Mesenchymal stem cell (in vitro differentiated cells and primary cell): ENCODE measurements around the gene WEE2.

Experiments
- DNase-seq: peaks from one replicate; pipeline ENCODE4 v3.0.0-alpha.2; 2013
- H2AFZ ChIP-seq: one replicate; pipeline ENCODE4 v1.6.1; 2013; ENCODE audit warnings: low read depth, mild to moderate bottlenecking, control low read depth, inconsistent platforms, low read length, moderate library complexity
- H2AK5ac ChIP-seq: 2 replicates; pipeline ENCODE4 v1.6.1; 2013; ENCODE audit warnings: low read length, moderate library complexity, mild to moderate bottlenecking, inconsistent platforms; ENCODE audit not compliant: severe bottlenecking
- H2BK120ac ChIP-seq: one replicate; pipeline ENCODE4 v1.6.1; 2013; ENCODE audit warnings: low read depth, mild to moderate bottlenecking, inconsistent platforms, low read length, moderate library complexity
- H2BK12ac ChIP-seq, 2 experiments: one replicate each; pipeline ENCODE4 v1.6.1; 2013; ENCODE audit warnings: inconsistent platforms in 2 of 2, low read length in 2 of 2, mild to moderate bottlenecking in 2 of 2, moderate library complexity in 2 of 2, control low read depth in 1 of 2
- H2BK15ac ChIP-seq: one replicate; pipeline ENCODE4 v1.6.1; 2013; ENCODE audit warnings: mild to moderate bottlenecking, low read depth, inconsistent platforms; ENCODE audit not compliant: poor library complexity, severe bottlenecking
- H2BK5ac ChIP-seq: 2 replicates; pipeline ENCODE4 v1.6.1; 2013; ENCODE audit warnings: low read depth, mild to moderate bottlenecking, low read length, control low read depth, inconsistent platforms; ENCODE audit not compliant: poor library complexity, severe bottlenecking
- H3K14ac ChIP-seq, 2 experiments: one replicate each; pipeline ENCODE4 v1.6.1; 2013; ENCODE audit warnings: inconsistent platforms in 2 of 2, low read length in 2 of 2, control low read depth in 1 of 2, mild to moderate bottlenecking in 1 of 2, moderate library complexity in 1 of 2
- H3K18ac ChIP-seq, 2 experiments: one replicate each; pipeline ENCODE4 v1.6.1; 2013; ENCODE audit warnings: inconsistent platforms in 2 of 2, low read length in 2 of 2, control low read depth in 1 of 2, low read depth in 1 of 2, mild to moderate bottlenecking in 1 of 2
- H3K23ac ChIP-seq, 2 experiments: one replicate each; pipeline ENCODE4 v1.6.1; 2013; ENCODE audit warnings: inconsistent platforms in 2 of 2, low read length in 2 of 2, mild to moderate bottlenecking in 2 of 2, moderate library complexity in 2 of 2, control low read depth in 1 of 2
- H3K27ac ChIP-seq: 2 replicates; pipeline ENCODE4 v1.5.1; 2013; ENCODE audit warnings: mild to moderate bottlenecking, moderate library complexity, low read length, control low read depth, inconsistent platforms; ENCODE audit not compliant: poor library complexity, severe bottlenecking
- H3K27me3 ChIP-seq, 2 experiments: 2 replicates each; pipeline versions ENCODE4 v1.6.1 to v1.7.0; 2013; ENCODE audit warnings: low read length in 2 of 2, mild to moderate bottlenecking in 2 of 2, moderate library complexity in 2 of 2, control low read depth in 1 of 2, inconsistent platforms in 1 of 2; ENCODE audit not compliant: control insufficient read depth in 1 of 2, insufficient read depth in 1 of 2
- H3K36me3 ChIP-seq, 2 experiments: 2 replicates each; pipeline versions ENCODE4 v1.6.1 to v1.7.0; 2013; ENCODE audit warnings: low read length in 2 of 2, control low read depth in 1 of 2, inconsistent platforms in 1 of 2, low read depth in 1 of 2, mild to moderate bottlenecking in 1 of 2; ENCODE audit not compliant: insufficient read depth in 2 of 2, control insufficient read depth in 1 of 2
- H3K4ac ChIP-seq, 2 experiments: one replicate each; pipeline ENCODE4 v1.6.1; 2013; ENCODE audit warnings: inconsistent platforms in 2 of 2, low read length in 2 of 2, mild to moderate bottlenecking in 2 of 2, moderate library complexity in 2 of 2, control low read depth in 1 of 2, low read depth in 1 of 2
- H3K4me1 ChIP-seq: 2 replicates; pipeline ENCODE4 v1.6.1; 2013; ENCODE audit warnings: low read depth, low read length, control low read depth; ENCODE audit not compliant: control insufficient read depth, insufficient read depth
- H3K4me2 ChIP-seq: 2 replicates; pipeline ENCODE4 v1.6.1; 2013; ENCODE audit warnings: low read length, mild to moderate bottlenecking, inconsistent platforms; ENCODE audit not compliant: poor library complexity, severe bottlenecking
- H3K4me3 ChIP-seq, 2 experiments: 2 replicates each; pipeline versions ENCODE4 v1.5.1 to v1.7.0; 2013; ENCODE audit warnings: low read length in 2 of 2, mild to moderate bottlenecking in 2 of 2, control low read depth in 1 of 2, low read depth in 1 of 2; ENCODE audit not compliant: insufficient read depth in 1 of 2
- H3K79me1 ChIP-seq: replicated peaks from 2 replicates; pipeline ENCODE4 v1.6.1; 2013; ENCODE audit warnings: mild to moderate bottlenecking, control low read depth, low read length, inconsistent platforms; ENCODE audit not compliant: poor library complexity, severe bottlenecking
- H3K9ac ChIP-seq: 2 replicates; pipeline ENCODE4 v1.7.0; 2013; ENCODE audit warnings: mild to moderate bottlenecking, low read length, moderate library complexity
- H3K9me3 ChIP-seq: 2 replicates; pipeline ENCODE4 v1.7.0; 2013; ENCODE audit warnings: mild to moderate bottlenecking, low read length; ENCODE audit not compliant: control insufficient read depth
- H4K8ac ChIP-seq: one replicate; pipeline ENCODE4 v1.6.1; 2013; ENCODE audit warnings: inconsistent platforms, mild to moderate bottlenecking, low read length, moderate library complexity
- H4K91ac ChIP-seq: one replicate; pipeline ENCODE4 v1.6.1; 2013; ENCODE audit warnings: mild to moderate bottlenecking, low read length, inconsistent platforms
- WGBS: methylation state at CpG from one replicate; pipeline ENCODE4 v1.1.7; 2013; ENCODE audit warnings: mixed read lengths; 5-methylcytosine and 5-hydroxymethylcytosine counted together

The WEE2 gene

DNA sequence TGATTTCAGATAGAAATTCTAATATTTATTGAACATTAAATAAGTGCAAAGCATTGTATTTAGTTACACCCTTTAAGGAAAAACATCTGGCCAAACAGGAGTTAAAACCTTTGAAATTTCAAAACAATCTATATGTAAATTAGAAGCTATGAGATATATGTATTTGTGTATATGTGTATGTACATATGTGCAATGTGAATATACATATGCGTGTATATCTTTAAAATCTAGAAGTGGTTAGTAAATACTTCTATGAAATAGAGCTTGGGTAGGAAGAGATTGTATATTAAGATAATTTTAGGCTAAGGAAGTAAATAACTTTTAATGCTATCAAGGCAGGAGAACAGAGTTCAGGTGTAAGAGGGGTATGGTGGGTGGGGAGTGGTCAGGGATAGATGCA, 9.3 kb downstream of the WEE2 start:
- Histone ChIP-seq H2BK5ac (no peak overlapping the region), H3K27me3 (peaks cover 0 to 19% of the 10 kb centered on the region in 2 experiments), H3K23ac (no peak overlapping the region), H2BK120ac (no peak overlapping the region), H2AK5ac (no peak overlapping the region), H4K8ac (no peak overlapping the region), H3K27ac (no peak overlapping the region), H3K18ac (no peak overlapping the region), H3K4me3 (no peak overlapping the region), H3K4me2 (no peak overlapping the region), H3K79me1 (no peaks in the 10 kb centered on the region), H4K91ac (no peak overlapping the region), H3K4ac (no peak overlapping the region), H3K36me3 (no peaks in the 10 kb centered on the region), H2AFZ (no peak overlapping the region), H3K9ac (no peak overlapping the region), H2BK12ac (no peak overlapping the region), H3K14ac (no peak overlapping the region), H3K9me3 (no peaks in the 10 kb centered on the region), H2BK15ac (no peak overlapping the region), H3K4me1 (no peaks in the 10 kb centered on the region)
- WGBS: 93% methylated on average over 1 of the region's 1 CpG
- no peak for DNase-seq

DNA sequence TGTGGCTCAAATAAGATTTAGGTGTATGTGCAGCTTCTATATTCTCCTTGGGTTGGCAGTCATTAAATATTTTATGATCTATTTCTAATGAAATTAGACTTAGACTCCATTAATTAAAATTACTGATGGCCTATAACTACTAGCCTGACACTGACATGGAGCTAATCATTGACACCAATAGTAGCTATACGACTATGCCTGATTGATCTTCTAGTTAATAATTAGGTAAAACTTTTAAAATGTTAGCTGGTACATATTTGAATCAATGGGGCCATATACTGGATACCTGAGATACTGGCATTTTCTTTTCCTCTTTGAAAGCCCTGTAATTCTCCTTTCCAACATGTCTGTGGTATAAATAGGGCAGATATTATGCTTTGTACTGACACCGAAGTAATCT, 14.4 kb downstream of the WEE2 start:
- H3K23ac ChIP-seq: no peak overlapping the region
- H3K14ac ChIP-seq: no peak overlapping the region
- H3K4ac ChIP-seq: no peak overlapping the region
- H3K27ac ChIP-seq: no peak overlapping the region
- no peak overlapping the region for H4K91ac ChIP-seq
- DNase-seq: no peak
- H3K4me3 ChIP-seq: no peak overlapping the region
- no peak overlapping the region for H2AK5ac ChIP-seq
- no peak overlapping the region for H4K8ac ChIP-seq
- 100% methylated on average over 1 of the region's 2 CpGs for WGBS
- H2BK15ac ChIP-seq: no peak overlapping the region
- no peaks in the 10 kb centered on the region for H3K79me1 ChIP-seq
- no peak overlapping the region for H3K18ac ChIP-seq
- H3K4me2 ChIP-seq: no peak overlapping the region
- H3K27me3 ChIP-seq: peaks cover 0 to 4% of the 10 kb centered on the region in 2 experiments
- H2AFZ ChIP-seq: no peak overlapping the region
- no peak overlapping the region for H2BK120ac ChIP-seq
- no peaks in the 10 kb centered on the region for H3K9me3 ChIP-seq
- H3K9ac ChIP-seq: no peak overlapping the region
- H3K4me1 ChIP-seq: no peaks in the 10 kb centered on the region
- H3K36me3 ChIP-seq: no peaks in the 10 kb centered on the region
- no peak overlapping the region for H2BK12ac ChIP-seq
- H2BK5ac ChIP-seq: no peak overlapping the region

DNA sequence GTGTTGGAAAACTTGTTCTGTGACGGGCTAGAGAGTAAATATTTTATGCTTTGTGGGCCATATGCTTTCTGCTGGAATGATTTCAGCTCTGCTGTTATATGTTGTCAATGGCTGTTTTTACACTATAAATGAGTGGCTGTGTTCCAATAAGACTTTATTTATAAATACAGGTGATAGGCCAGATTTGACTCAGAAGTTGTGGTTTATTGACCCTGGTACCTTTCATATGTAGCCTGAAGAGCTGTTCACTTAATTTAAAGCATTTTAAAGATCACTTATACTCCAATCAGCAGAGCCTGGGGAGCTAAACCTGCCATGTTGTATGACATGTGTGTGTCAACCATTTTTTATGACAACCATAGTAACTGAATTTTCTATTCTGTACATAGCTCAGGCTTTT, 20.9 kb downstream of the WEE2 start:
- H3K4me3 ChIP-seq: no peak overlapping the region
- H3K4me2 ChIP-seq: no peak overlapping the region
- H2BK12ac ChIP-seq: no peak overlapping the region
- H3K9me3 ChIP-seq: no peaks in the 10 kb centered on the region
- no peaks in the 10 kb centered on the region for H3K36me3 ChIP-seq
- no peak overlapping the region for H2BK15ac ChIP-seq
- H3K4me1 ChIP-seq: no peaks in the 10 kb centered on the region
- no peak overlapping the region for H4K91ac ChIP-seq
- no peak overlapping the region for H3K27ac ChIP-seq
- H3K18ac ChIP-seq: no peak overlapping the region
- no peak overlapping the region for H2AFZ ChIP-seq
- no peak for DNase-seq
- no peak overlapping the region for H4K8ac ChIP-seq
- no peak overlapping the region for H2AK5ac ChIP-seq
- no peaks in the 10 kb centered on the region for H3K79me1 ChIP-seq
- no peak overlapping the region for H3K4ac ChIP-seq
- peaks cover 0 to 7% of the 10 kb centered on the region in 2 experiments for H3K27me3 ChIP-seq
- H3K9ac ChIP-seq: no peak overlapping the region
- H2BK120ac ChIP-seq: no peak overlapping the region
- 93% methylated on average over 1 of the region's 1 CpG for WGBS
- no peak overlapping the region for H2BK5ac ChIP-seq
- H3K14ac ChIP-seq: no peak overlapping the region
- H3K23ac ChIP-seq: no peak overlapping the region

DNA sequence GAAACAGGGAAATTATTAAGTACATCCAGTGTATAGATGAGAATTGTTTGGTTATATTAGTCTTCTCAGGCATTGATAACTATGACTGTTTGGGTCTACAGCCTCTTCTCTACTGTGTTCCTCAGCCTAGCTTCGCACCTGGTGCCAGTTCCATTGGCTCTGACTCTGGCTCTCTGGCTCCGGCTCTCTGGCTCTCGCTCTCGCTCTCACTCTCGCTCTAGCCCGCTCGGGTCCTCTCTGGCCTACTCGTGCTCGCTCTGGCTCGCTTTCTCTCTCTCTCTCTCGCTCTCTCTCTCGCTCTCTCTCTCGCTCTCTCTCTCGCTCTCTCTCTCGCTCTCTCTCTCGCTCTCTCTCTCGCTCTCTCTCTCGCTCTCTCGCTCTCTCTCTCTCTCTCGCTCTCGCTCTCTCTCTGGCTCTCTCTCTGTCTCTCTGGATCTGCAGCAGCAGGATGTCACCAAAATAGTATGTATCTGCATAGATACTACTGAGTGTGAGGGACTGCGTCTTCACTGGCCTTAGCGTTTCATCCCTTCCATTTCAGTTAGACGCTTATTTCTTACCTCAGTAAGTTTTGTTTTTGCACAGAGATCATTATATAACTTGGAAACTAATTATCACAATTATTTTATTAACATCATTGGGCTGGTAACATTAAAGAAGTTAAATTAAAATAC, 23.5 kb downstream of the WEE2 start:
- no peak overlapping the region for H2BK120ac ChIP-seq
- no peak overlapping the region for H2AFZ ChIP-seq
- no peak overlapping the region for H3K23ac ChIP-seq
- H3K4me3 ChIP-seq: no peak overlapping the region
- peaks cover 0 to 7% of the 10 kb centered on the region in 2 experiments for H3K27me3 ChIP-seq
- H4K8ac ChIP-seq: no peak overlapping the region
- no peak overlapping the region for H2BK12ac ChIP-seq
- no peak overlapping the region for H3K18ac ChIP-seq
- H3K9me3 ChIP-seq: no peaks in the 10 kb centered on the region
- DNase-seq: no peak
- no peaks in the 10 kb centered on the region for H3K36me3 ChIP-seq
- H3K4ac ChIP-seq: no peak overlapping the region
- H2AK5ac ChIP-seq: no peak overlapping the region
- no peak overlapping the region for H2BK15ac ChIP-seq
- H3K9ac ChIP-seq: no peak overlapping the region
- no peak overlapping the region for H3K14ac ChIP-seq
- WGBS: 93% methylated on average over 9 of the region's 24 CpGs
- H4K91ac ChIP-seq: no peak overlapping the region
- no peak overlapping the region for H2BK5ac ChIP-seq
- H3K4me2 ChIP-seq: no peak overlapping the region
- H3K4me1 ChIP-seq: no peaks in the 10 kb centered on the region
- no peak overlapping the region for H3K27ac ChIP-seq
- no peaks in the 10 kb centered on the region for H3K79me1 ChIP-seq
